ENCODE measurements around the gene LOC101059915.

DNA sequence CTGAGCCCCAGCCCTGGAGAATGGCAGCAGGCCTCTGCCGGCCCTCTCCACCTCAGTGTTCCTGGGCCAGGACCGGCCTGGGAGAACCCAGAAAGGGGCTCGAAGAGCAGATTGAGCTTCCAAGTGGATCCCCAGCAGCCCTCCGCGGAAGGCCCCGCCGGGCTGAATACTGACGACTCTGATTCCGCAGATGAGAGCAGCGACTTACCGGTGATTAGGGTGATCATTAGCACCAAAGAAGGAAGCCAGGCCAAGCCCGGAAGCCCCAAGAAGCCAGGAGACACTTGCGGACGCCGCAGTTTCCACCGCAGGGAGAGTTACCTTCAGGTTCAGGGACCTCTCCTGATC lies 876 bp downstream of the LOC101059915 start:
- TF ChIP-seq POLR2A (IDR thresholded peaks at IDR 0.05; ENCODE audit: low read depth) (no peak), POLR2AphosphoS5 (IDR thresholded peaks at IDR 0.05) (no peak), EP300 (IDR thresholded peaks at IDR 0.05) (no peak)
- TF ChIP-seq, protein P1, sequence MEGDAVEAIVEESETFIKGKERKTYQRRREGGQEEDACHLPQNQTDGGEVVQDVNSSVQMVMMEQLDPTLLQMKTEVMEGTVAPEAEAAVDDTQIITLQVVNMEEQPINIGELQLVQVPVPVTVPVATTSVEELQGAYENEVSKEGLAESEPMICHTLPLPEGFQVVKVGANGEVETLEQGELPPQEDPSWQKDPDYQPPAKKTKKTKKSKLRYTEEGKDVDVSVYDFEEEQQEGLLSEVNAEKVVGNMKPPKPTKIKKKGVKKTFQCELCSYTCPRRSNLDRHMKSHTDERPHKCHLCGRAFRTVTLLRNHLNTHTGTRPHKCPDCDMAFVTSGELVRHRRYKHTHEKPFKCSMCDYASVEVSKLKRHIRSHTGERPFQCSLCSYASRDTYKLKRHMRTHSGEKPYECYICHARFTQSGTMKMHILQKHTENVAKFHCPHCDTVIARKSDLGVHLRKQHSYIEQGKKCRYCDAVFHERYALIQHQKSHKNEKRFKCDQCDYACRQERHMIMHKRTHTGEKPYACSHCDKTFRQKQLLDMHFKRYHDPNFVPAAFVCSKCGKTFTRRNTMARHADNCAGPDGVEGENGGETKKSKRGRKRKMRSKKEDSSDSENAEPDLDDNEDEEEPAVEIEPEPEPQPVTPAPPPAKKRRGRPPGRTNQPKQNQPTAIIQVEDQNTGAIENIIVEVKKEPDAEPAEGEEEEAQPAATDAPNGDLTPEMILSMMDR (IDR thresholded peaks at IDR 0.05): no peak
